MM.1S (cell line): ENCODE measurements around the gene AGBL4.

ENCODE experiments used
- DNase-seq: peaks from one replicate; pipeline ENCODE4 v3.0.0-alpha.2; 2015
- H2AFZ ChIP-seq: fragments of 300-600 bp; sonication (generic); 2 replicates; pipeline ENCODE4 v1.6.0; 2016; ENCODE audit warnings: antibody characterized with exemption, low read length
- H3F3A ChIP-seq: fragments of 300-600 bp; sonication (generic); 2 replicates; pipeline ENCODE4 v1.6.1; 2016; ENCODE audit warnings: mild to moderate bottlenecking, antibody characterized with exemption, low read length, moderate library complexity, mixed read lengths; ENCODE audit not compliant: insufficient read depth
- H3K27ac ChIP-seq: fragments of 300-600 bp; sonication (generic); 2 replicates; pipeline ENCODE4 v1.5.1; 2016; ENCODE audit warnings: mild to moderate bottlenecking, low read length
- H3K27me3 ChIP-seq: fragments of 300-600 bp; sonication (generic); replicated peaks from 2 replicates; pipeline ENCODE4 v1.6.0; 2016; ENCODE audit warnings: low read length; ENCODE audit not compliant: insufficient read depth
- H3K36me3 ChIP-seq: fragments of 300-600 bp; sonication (generic); replicated peaks from 2 replicates; pipeline ENCODE4 v1.6.1; 2016; ENCODE audit warnings: mild to moderate bottlenecking, low read length, mixed read lengths; ENCODE audit not compliant: insufficient read depth
- H3K4me1 ChIP-seq: fragments of 300-600 bp; sonication (generic); 2 replicates; pipeline ENCODE4 v1.6.1; 2016; ENCODE audit warnings: low read length, mixed read lengths
- H3K4me2 ChIP-seq: fragments of 300-600 bp; sonication (generic); 2 replicates; pipeline ENCODE4 v1.6.0; 2016; ENCODE audit warnings: low read depth, low read length
- H3K4me3 ChIP-seq: fragments of 300-600 bp; sonication (generic); 2 replicates; pipeline ENCODE4 v1.5.1; 2016; ENCODE audit warnings: low read length, mixed read lengths
- H3K79me2 ChIP-seq: fragments of 300-600 bp; sonication (generic); 2 replicates; pipeline ENCODE4 v1.6.1; 2016; ENCODE audit warnings: mixed run types, low read length, mixed read lengths
- H3K9ac ChIP-seq: fragments of 300-600 bp; sonication (generic); 2 replicates; pipeline ENCODE4 v1.6.1; 2016; ENCODE audit warnings: low read length, mixed read lengths
- H3K9me2 ChIP-seq: fragments of 300-600 bp; sonication (generic); replicated peaks from 2 replicates; pipeline ENCODE4 v1.6.1; 2016; ENCODE audit warnings: mild to moderate bottlenecking, low read length, mixed read lengths; ENCODE audit not compliant: insufficient read depth
- H3K9me3 ChIP-seq: fragments of 300-600 bp; sonication (generic); replicated peaks from 2 replicates; pipeline ENCODE4 v1.6.1; 2016; ENCODE audit warnings: mild to moderate bottlenecking, low read length, mixed read lengths; ENCODE audit not compliant: insufficient read depth
- H4K20me1 ChIP-seq: fragments of 300-600 bp; sonication (generic); 2 replicates; pipeline ENCODE4 v1.6.1; 2016; ENCODE audit warnings: mild to moderate bottlenecking, low read length, moderate library complexity, mixed read lengths; ENCODE audit not compliant: insufficient read depth
- EZH2 ChIP-seq: fragments of 300-600 bp; sonication (generic); optimal IDR thresholded peaks from 2 replicates; pipeline ENCODE3; 2017; ENCODE audit warnings: low read depth, mild to moderate bottlenecking, antibody characterized with exemption, low read length, mixed read lengths
- EZH2phosphoT487 ChIP-seq: fragments of 300-600 bp; sonication (generic); IDR thresholded peaks from 2 replicates; pipeline ENCODE4 v1.6.1; 2018; ENCODE audit warnings: antibody characterized with exemption, low read length
- TF ChIP-seq, protein P1 (sequence below): fragments of 300-600 bp; sonication (generic); IDR thresholded peaks from 2 replicates; pipeline ENCODE4 v1.5.1; 2016; ENCODE audit warnings: antibody characterized with exemption, low read length, mixed read lengths

AGBL4 gene

DNA sequence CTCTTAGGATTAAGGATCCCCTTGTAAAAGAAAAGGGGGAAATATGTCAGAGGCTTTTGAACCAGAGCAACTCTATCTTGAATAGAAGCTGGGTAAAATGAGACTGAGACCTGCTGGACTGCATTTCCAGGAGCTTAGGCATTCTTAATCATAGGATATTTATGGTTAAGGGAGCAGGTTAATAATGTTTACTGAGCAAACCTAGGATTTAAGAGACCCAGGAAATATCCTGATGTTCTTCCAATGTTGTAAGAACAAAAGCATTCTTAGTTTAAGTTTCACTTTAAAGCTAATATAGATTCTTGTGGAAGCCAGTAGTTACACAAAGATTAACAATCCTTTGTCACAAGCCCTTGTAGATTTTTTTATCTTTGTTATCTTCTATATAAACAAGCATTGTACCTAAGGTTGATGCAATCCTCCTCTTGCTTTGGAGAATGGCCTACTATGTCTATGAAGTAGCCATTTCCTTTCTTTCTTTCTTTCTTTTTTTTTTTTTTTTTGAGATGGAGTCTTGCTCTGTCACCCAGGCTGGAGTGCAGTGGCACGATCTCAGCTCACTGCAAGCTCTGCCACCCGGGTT is 676.9 kb downstream of the AGBL4 start:
- Histone ChIP-seq H2AFZ (no peak overlapping the region), H3K79me2 (no peaks in the 10 kb centered on the region), H3K27me3 (no peaks in the 10 kb centered on the region), H3K4me2 (no peak overlapping the region), H3K4me3 (no peak overlapping the region), H3K27ac (no peak overlapping the region), H3F3A (no peaks in the 10 kb centered on the region), H3K4me1 (no peaks in the 10 kb centered on the region), H4K20me1 (no peaks in the 10 kb centered on the region), H3K36me3 (no peaks in the 10 kb centered on the region), H3K9me2 (no peaks in the 10 kb centered on the region), H3K9ac (no peak overlapping the region), H3K9me3 (no peaks in the 10 kb centered on the region)
- TF ChIP-seq EZH2 (no peak), EZH2phosphoT487 (no peak)
- TF ChIP-seq, protein P1, sequence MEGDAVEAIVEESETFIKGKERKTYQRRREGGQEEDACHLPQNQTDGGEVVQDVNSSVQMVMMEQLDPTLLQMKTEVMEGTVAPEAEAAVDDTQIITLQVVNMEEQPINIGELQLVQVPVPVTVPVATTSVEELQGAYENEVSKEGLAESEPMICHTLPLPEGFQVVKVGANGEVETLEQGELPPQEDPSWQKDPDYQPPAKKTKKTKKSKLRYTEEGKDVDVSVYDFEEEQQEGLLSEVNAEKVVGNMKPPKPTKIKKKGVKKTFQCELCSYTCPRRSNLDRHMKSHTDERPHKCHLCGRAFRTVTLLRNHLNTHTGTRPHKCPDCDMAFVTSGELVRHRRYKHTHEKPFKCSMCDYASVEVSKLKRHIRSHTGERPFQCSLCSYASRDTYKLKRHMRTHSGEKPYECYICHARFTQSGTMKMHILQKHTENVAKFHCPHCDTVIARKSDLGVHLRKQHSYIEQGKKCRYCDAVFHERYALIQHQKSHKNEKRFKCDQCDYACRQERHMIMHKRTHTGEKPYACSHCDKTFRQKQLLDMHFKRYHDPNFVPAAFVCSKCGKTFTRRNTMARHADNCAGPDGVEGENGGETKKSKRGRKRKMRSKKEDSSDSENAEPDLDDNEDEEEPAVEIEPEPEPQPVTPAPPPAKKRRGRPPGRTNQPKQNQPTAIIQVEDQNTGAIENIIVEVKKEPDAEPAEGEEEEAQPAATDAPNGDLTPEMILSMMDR, result no peak
- no peak for DNase-seq

- no peak overlapping the region for H3K9ac ChIP-seq
- no peaks in the 10 kb centered on the region for H3K36me3 ChIP-seq
- no peaks in the 10 kb centered on the region for H3K27me3 ChIP-seq
- no peaks in the 10 kb centered on the region for H3K79me2 ChIP-seq
- H4K20me1 ChIP-seq, result no peaks in the 10 kb centered on the region
- no peak for DNase-seq
- no peaks in the 10 kb centered on the region for H3K9me3 ChIP-seq
- no peaks in the 10 kb centered on the region for H3K4me1 ChIP-seq
- no peak overlapping the region for H3K27ac ChIP-seq
- H3K4me2 ChIP-seq, result no peak overlapping the region
- no peak overlapping the region for H2AFZ ChIP-seq
- H3K9me2 ChIP-seq, result no peaks in the 10 kb centered on the region
- no peaks in the 10 kb centered on the region for H3F3A ChIP-seq
- no peak overlapping the region for H3K4me3 ChIP-seq
- TF ChIP-seq EZH2, result no peak
- TF ChIP-seq, protein P1, result no peak
- TF ChIP-seq EZH2phosphoT487, result no peak
These were observed 683.2 kb downstream of the AGBL4 start for GRCh38 chr1:49340576-49340975.

DNA sequence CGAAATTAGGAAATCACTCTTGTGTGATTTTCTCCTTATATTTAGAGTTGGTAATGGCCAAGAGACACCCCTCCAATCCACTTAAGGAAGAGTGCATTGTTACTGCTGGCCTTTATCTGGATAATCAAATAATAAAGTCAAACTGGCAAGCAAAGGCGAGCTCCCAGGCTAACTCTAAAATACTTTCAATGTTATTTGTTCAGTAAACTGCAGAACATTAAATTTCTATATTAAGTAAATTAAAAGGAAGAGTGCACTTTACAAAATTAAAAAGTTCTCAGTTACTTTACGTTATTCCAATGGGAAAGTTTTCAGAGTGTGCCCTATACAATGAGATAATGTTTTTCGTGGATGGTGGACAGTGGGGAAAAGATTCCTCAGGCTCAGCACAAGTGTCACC is 684.7 kb downstream of the AGBL4 start:
- no peak for DNase-seq
- no peaks in the 10 kb centered on the region for H3K9me3 ChIP-seq
- H2AFZ ChIP-seq, result no peak overlapping the region
- H3K79me2 ChIP-seq, result no peaks in the 10 kb centered on the region
- TF ChIP-seq EZH2phosphoT487 (no peak), EZH2 (no peak)
- TF ChIP-seq, protein P1, result no peak
- no peaks in the 10 kb centered on the region for H3F3A ChIP-seq
- no peaks in the 10 kb centered on the region for H3K27me3 ChIP-seq
- H3K9me2 ChIP-seq, result no peaks in the 10 kb centered on the region
- no peaks in the 10 kb centered on the region for H3K4me1 ChIP-seq
- no peak overlapping the region for H3K27ac ChIP-seq
- no peak overlapping the region for H3K4me2 ChIP-seq
- no peak overlapping the region for H3K4me3 ChIP-seq
- no peaks in the 10 kb centered on the region for H3K36me3 ChIP-seq
- H4K20me1 ChIP-seq, result no peaks in the 10 kb centered on the region
- H3K9ac ChIP-seq, result no peak overlapping the region
